Activated CD8-positive, alpha-beta T cell treated with anti-CD3 and anti-CD28 coated beads for 36 hours (primary cell): Measurements from ENCODE around the gene FNDC1. TPM values are rescaled to one million over a fixed set of nuclear protein-coding genes. Genes with fewer than 3 reads are reported as not detected.

Experiments
- ATAC-seq: fragments of 200-7000 bp; cut with Tn5 transposase; one replicate; pipeline ENCODE4 v1.10.0; 2021; ENCODE audit warnings: mild to moderate bottlenecking, moderate library complexity
- CTCF ChIA-PET: fragments of 350-600 bp; sonication (Branson Sonifier 250); formaldehyde crosslinking; loops from one replicate; lab custom pipeline; 2021; ENCODE audit warnings: antibody characterized with exemption; lab: Charles Lee
- POLR2A ChIA-PET: fragments of 350-600 bp; sonication (Branson Sonifier 250); formaldehyde crosslinking; loops from one replicate; lab custom pipeline; 2021; ENCODE audit warnings: antibody characterized with exemption; lab: Charles Lee
- DNase-seq: peaks from one replicate; pipeline ENCODE4 v3.0.0-alpha.2; 2020
- H3K27ac Mint-ChIP-seq: one replicate; pipeline ENCODE4 v1.8.0; 2021; ENCODE audit warnings: mild to moderate bottlenecking, mixed read lengths
- H3K27me3 Mint-ChIP-seq: one replicate; pipeline ENCODE4 v1.8.0; 2021; ENCODE audit warnings: mixed read lengths
- H3K36me3 Mint-ChIP-seq: one replicate; pipeline ENCODE4 v1.8.0; 2021; ENCODE audit warnings: low read depth, mixed read lengths
- H3K4me1 Mint-ChIP-seq: one replicate; pipeline ENCODE4 v1.8.0; 2021; ENCODE audit warnings: low read depth, mixed read lengths
- H3K4me3 Mint-ChIP-seq: one replicate; pipeline ENCODE4 v1.8.0; 2021; ENCODE audit warnings: mild to moderate bottlenecking, moderate library complexity, mixed read lengths
- H3K9me3 Mint-ChIP-seq: one replicate; pipeline ENCODE4 v1.8.0; 2021; ENCODE audit warnings: mixed read lengths
- intact Hi-C: fragments of 100-400 bp; cut with micrococcal nuclease; formaldehyde crosslinking; loops from one replicate; pipeline ENCODE4 v1.10.0; 2022
- total RNA-seq, 2 experiments: library from RNA; stranded (reverse); gene quantifications; one replicate each; pipeline ENCODE4 v1.2.3, GENCODE V29; 2021
- TF ChIP-seq, protein P1 (sequence below): fragments of 200-600 bp; IDR thresholded peaks from one replicate; pipeline ENCODE4 v1.8.0; 2022; ENCODE audit warnings: antibody characterized with exemption, mild to moderate bottlenecking

FNDC1 gene
- total RNA-seq, 2 experiments from 2014 or later, result not detected

DNA sequence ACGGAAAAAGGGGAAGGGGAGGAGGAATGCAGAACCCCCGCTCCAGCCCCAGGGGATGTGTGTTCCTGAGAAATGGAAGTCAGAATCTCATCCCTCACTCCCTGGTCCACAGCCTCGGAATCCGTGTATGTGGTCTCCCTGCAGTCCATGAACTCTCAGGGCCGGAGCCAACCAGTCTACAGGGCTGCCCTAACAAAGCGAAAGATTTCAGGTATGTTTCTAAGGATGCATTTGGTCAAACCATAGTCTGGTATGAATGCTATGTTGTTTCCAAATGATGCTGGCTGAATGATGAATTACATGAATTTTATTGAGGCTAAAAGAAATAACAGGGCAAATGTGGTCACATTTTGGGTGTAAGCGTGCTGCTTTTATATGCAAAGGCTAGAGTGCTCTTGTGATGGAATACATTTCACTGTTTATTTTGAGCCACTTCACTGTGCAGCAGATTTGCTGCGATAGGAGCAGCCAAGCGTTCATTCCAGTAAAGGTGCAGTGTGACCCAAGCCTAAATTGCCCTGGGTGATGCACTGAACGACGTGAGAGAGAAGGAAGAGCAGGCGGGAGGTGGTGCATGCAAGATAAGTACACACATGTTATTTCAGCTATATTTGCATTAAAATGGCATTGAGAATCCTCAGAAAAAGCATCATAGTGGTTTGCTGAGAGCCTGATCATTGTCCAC is 52.4 kb downstream of the FNDC1 start:
- no peaks in the 10 kb centered on the region for H3K4me1 Mint-ChIP-seq
- TF ChIP-seq, protein P1, sequence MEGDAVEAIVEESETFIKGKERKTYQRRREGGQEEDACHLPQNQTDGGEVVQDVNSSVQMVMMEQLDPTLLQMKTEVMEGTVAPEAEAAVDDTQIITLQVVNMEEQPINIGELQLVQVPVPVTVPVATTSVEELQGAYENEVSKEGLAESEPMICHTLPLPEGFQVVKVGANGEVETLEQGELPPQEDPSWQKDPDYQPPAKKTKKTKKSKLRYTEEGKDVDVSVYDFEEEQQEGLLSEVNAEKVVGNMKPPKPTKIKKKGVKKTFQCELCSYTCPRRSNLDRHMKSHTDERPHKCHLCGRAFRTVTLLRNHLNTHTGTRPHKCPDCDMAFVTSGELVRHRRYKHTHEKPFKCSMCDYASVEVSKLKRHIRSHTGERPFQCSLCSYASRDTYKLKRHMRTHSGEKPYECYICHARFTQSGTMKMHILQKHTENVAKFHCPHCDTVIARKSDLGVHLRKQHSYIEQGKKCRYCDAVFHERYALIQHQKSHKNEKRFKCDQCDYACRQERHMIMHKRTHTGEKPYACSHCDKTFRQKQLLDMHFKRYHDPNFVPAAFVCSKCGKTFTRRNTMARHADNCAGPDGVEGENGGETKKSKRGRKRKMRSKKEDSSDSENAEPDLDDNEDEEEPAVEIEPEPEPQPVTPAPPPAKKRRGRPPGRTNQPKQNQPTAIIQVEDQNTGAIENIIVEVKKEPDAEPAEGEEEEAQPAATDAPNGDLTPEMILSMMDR, result no peak
- no peak overlapping the region for H3K4me3 Mint-ChIP-seq
- no peak overlapping the region for H3K27ac Mint-ChIP-seq
- peaks cover 29% of the 10 kb centered on the region for H3K27me3 Mint-ChIP-seq
- intact Hi-C loops, result no loop called here
- H3K36me3 Mint-ChIP-seq, result no peaks in the 10 kb centered on the region
- ChIA-PET CTCF (interaction anchor here (1.2 kb wide), 1 partner anchor 31 kb away, joined by 5 read pairs; no protein-coding TSS in a partner anchor), POLR2A (no interaction called here)
- DNase-seq (no peak), ATAC-seq (no peak)
- H3K9me3 Mint-ChIP-seq, result no peaks in the 10 kb centered on the region

DNA sequence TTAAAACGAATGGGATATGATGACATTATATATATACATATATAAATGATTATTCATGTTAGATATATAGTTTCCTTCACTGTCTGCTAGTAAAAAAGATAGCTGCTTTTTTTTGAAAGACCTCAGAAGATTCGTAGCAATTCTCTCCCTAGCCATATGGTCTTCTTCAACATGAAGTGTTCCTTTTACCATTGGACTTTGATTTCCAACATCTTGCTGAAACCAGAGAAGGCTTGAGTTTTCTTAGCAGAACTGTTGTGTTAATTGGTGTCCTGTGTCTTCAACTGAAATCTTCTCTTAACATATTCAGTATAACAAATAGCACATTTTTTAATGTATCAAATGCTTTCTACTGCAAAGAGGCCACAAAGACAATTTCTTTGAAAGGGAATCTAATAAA is 55.3 kb downstream of the FNDC1 start:
- Mint-ChIP-seq H3K4me3 (no peak overlapping the region), H3K9me3 (no peaks in the 10 kb centered on the region), H3K36me3 (no peaks in the 10 kb centered on the region), H3K4me1 (no peaks in the 10 kb centered on the region), H3K27ac (no peak overlapping the region), H3K27me3 (peaks cover 27% of the 10 kb centered on the region)
- CTCF ChIA-PET, result interaction anchor here (0.9 to 1.4 kb wide), 2 partner anchors 28 to 74 kb away, joined by 3 to 5 read pairs; no protein-coding TSS in a partner anchor
- POLR2A ChIA-PET, result no interaction called here
- TF ChIP-seq, protein P1, result no peak
- intact Hi-C loops, result no loop called here
- DNase-seq (no peak), ATAC-seq (no peak)

DNA sequence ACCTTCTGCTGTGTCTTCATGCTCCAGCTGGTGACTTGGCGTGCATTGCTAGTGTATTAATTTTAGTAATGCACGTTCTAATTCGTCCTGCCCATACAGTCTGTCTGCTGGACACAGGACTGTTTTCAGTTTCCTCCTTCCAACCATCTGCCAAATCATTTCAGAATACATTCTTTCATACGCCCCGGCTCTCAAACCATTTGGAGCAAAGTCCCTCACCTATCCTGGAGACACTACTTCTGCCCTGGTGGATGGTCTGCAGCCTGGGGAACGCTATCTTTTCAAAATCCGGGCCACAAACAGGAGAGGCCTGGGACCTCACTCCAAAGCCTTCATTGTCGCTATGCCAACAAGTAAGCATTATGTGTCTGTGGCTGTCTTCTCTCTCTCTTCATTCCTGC is 60.5 kb downstream of the FNDC1 start:
- no peaks in the 10 kb centered on the region for H3K9me3 Mint-ChIP-seq
- ATAC-seq (no peak), DNase-seq (no peak)
- H3K36me3 Mint-ChIP-seq, result no peaks in the 10 kb centered on the region
- peaks cover 31% of the 10 kb centered on the region for H3K27me3 Mint-ChIP-seq
- no peak overlapping the region for H3K4me3 Mint-ChIP-seq
- CTCF ChIA-PET, result interaction anchor here (0.9 to 1.4 kb wide), 2 partner anchors 23 to 55 kb away, joined by 3 to 4 read pairs; no protein-coding TSS in a partner anchor
- H3K27ac Mint-ChIP-seq, result no peak overlapping the region
- TF ChIP-seq, protein P1, result no peak
- peaks cover 2% of the 10 kb centered on the region for H3K4me1 Mint-ChIP-seq
- POLR2A ChIA-PET, result no interaction called here
- intact Hi-C loops, result no loop called here

DNA sequence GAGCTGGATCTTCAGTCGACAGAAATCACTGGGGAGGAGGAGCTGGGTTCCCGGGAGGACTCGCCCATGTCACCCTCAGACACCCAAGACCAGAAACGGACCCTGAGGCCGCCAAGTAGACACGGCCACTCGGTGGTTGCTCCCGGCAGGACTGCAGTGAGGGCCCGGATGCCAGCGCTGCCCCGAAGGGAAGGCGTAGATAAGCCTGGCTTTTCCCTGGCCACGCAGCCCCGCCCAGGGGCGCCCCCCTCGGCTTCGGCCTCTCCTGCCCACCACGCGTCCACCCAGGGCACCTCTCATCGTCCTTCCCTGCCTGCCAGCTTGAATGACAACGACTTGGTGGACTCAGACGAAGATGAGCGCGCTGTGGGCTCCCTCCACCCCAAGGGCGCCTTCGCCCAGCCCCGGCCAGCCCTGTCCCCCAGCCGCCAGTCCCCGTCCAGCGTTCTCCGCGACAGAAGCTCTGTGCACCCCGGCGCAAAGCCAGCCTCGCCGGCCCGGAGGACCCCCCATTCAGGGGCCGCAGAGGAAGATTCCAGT is 63.0 kb downstream of the FNDC1 start:
- H3K9me3 Mint-ChIP-seq, result no peaks in the 10 kb centered on the region
- ChIA-PET POLR2A (no interaction called here), CTCF (no interaction called here)
- H3K36me3 Mint-ChIP-seq, result no peaks in the 10 kb centered on the region
- ATAC-seq, result no peak
- H3K27ac Mint-ChIP-seq, result no peak overlapping the region
- intact Hi-C loops, result no loop called here
- H3K27me3 Mint-ChIP-seq, result peaks cover 35% of the 10 kb centered on the region
- H3K4me1 Mint-ChIP-seq, result peaks cover 2% of the 10 kb centered on the region
- TF ChIP-seq, protein P1, result no peak
- H3K4me3 Mint-ChIP-seq, result no peak overlapping the region
- no peak for DNase-seq

DNA sequence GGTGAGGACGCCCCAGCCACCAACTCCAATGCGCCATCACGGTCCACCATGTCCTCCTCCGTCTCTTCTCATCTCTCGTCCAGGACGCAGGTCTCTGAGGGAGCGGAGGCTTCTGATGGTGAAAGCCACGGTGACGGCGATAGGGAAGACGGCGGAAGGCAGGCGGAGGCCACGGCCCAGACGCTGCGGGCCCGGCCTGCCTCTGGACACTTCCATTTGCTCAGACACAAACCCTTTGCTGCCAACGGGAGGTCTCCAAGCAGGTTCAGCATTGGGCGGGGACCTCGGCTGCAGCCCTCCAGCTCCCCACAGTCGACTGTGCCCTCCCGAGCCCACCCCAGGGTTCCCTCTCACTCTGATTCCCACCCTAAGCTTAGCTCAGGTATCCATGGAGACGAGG is 63.6 kb downstream of the FNDC1 start:
- ChIA-PET CTCF (no interaction called here), POLR2A (no interaction called here)
- Mint-ChIP-seq H3K36me3 (no peaks in the 10 kb centered on the region), H3K9me3 (no peaks in the 10 kb centered on the region), H3K27me3 (peaks cover 36% of the 10 kb centered on the region), H3K4me3 (no peak overlapping the region), H3K4me1 (peaks cover 2% of the 10 kb centered on the region), H3K27ac (no peak overlapping the region)
- ATAC-seq (no peak), DNase-seq (no peak)
- intact Hi-C loops, result no loop called here
- TF ChIP-seq, protein P1, result no peak
